ENCODE measurements around the gene TCF7L1.

Gene TCF7L1

DNA sequence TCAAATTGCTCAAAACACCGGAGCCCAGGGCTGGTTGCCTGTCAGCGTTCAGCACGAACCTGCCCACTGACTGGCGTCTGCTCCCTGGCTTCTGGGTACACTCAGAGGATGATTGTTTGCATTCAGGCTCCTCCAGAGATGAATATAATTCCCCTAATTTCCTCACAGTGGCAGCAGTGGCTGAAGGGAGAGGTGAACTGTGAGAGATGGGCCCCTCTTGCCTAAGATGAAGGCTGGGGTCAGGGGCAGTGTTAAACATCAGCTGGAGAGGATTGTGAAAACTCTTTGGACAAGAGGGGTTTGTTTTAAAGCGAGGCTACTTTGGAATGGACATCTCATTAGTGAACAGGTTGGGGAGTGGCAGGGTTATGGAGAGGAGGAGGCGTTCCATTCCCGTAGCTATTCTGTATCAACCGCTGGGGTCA, 31.0 kb downstream of the TCF7L1 start:
- no peak for DNase-seq

DNA sequence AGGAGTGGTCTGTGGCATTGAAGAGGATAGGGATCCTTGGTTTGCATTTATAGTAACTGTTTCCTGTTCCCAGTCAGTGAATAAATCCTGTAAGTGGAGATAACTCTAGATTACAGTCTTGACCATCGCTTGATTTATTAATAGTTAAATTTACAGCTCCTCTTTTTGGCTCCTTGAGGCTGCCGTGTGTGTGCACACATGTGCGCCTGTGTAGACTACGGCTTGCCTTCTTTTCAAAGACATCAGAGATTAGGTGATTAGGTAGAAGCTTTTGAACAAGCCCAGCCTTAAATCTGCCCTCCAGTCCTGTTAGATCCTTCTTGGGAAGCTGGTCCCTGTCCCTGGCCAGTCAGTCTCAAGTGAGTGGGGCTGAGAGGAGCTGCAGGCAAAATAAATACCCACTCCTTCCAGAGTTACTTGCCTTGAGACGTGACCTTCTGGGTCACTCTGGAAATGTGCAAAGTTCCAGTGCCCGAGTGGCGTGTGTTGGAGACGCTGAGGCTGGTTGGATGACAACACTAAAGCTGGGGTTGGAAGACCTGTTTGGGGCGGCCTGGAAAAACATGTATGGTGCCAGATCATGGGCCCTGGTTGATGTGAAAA, 32.0 kb downstream of the TCF7L1 start:
- DNase-seq: no peak

DNA sequence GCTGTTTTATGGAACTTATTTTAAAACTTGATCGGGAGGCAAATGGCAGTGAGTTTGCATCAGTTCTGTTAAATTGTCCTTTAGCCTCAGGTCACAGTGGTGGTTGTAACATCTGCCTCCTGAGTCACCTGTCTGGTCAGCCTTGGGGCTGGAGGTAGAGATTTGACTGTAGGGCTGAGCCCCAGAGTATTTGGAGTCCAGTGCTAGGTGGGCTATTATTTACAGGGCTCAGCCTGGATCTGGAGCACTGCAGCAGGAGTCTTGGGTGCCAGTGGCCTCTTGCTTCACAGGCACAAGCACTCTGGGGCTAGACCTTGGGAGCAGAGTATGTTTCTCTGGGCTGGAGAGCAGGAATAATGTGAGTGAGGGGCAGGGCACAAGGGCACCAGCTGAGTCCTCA, 32.8 kb downstream of the TCF7L1 start:
- no peak for DNase-seq

DNA sequence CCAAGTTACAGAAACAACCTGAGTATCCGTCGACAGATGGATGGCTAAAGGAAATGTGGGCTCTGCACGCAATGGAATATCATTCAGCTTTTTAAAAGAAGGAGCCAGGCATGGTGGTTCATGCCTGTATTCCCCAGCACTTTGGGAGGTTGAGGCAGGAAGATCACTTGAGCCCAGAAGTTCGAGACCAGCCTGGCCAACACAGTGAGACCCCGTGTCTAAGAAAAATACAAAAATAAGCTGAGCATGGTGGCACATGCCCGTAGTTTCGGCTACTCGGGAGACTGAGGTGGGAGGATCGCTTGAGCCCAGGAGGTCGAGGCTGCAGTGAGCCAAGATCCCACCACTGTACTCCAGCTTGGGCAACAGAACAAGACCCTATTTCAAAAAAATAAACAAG, 34.3 kb downstream of the TCF7L1 start:
- no peak for DNase-seq

DNA sequence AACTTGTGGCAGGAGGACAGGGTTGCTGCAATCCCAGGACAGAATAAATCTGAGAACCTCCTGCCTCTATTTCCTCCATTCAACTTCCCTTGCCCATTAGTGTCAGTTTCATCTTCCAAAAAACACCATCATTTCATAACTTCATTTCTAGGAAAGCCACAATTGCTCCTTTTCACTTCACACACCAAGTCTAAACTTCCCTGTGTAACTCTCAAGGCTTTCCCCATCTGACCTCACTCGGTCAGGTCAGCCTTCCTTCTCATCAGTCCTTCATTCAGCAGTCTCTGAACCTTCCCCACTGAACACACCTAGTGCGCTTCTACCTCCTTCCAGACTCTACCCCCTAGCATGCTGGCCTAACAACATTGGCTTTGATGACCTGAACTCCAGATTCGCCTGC, 35.8 kb downstream of the TCF7L1 start:
- no peak for DNase-seq

DNA sequence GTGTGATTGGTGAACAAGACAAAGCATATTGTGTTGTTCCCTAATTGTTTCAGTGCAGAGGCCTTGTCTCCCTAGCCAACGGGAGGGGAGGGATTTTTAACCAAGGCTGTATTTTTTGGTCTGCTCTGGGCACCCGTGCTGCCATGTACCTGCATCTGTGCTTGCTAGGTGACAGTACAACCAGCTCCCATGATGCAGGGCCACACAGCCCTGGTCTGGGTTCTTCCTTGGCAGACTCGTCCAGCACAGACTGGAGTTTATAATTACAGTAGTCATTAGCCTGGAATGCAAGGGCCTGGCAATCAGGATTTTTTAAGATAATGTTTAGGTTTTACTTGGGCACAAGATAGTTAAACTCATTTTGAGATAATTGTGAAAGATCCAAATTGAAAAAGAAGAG, 36.4 kb downstream of the TCF7L1 start:
- DNase-seq: no peak

DNA sequence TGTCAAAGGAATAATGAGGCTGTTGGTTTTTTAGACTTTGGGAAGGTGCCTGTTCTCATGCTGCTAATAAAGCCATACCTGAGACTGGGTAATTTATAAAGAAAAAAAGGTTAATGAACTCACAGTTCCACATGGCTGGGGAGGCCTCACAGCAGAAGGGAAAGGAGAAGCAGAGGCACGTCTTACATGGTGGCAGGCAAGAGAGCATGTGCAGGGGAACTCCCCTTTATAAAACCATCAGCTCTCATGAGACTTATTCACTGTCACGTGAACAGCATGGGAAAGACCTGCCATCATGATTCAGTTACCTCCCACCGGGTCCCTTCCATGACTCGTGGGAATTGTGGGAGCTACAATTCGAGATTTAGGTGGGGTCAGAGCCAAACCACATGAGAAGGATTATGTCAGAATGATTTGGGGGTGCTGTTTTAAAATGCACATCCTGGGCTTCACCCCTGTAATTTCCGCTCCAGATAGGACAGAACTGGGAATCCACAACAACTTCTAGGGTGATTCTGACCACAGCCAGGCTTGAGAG, 37.8 kb downstream of the TCF7L1 start:
- DNase-seq: no peak

DNA sequence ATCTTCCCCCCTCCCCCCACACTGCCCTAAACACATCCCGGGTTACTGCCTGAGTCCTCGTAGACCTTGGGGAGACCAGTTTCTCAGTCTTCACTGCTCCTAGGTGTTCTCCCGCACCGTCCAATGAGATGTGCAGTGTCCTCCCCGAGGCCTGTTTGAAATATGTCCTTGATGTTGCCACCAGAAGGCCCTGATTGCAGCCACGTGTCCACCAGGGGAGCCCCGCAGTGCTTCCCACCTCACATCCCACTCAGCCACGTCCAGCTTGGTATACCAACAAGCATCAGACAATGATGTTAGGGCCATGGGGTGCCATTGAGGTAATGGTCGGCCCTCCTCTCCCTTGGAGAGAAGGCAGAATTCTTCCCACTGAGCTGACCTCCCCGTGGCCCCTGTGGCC, 38.7 kb downstream of the TCF7L1 start:
- DNase-seq: no peak

DNA sequence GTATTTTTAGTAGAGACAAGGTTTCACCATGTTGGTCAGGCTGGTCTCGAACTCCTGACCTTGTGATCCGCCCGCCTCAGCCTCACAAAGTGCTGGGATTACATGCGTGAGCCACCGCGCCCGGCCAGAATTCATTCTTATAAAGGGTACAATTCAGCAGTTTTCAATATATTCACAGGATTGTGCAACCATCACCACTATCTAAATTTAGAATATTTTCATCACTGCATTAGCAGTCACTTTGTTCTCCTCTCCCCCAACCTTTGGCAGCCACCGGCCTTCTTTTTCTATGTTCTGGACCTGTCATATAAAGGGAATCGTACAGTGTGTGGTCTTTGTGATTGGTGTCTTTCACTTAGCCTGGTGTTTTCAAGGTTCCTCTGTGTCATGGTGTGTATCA, 40.7 kb downstream of the TCF7L1 start:
- DNase-seq: no peak

DNA sequence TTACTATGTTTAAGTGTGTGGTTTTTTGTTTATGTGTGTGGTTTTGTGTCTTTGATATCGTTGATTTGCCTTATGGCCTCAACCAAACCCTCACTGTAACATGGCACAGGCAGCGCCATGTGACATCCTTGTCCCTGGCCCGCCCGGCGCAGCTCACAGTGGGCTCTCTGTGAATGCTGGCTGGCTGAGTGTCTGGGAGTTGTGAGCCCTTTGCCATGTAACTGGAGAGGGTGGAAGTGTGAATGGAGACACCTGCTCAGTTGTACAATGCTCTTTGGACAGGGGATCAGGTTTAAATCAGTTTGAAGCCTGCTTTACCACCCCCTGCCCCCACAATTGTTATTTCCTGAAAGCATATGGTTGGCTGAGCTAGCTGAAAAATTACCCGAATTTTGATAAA, 41.8 kb downstream of the TCF7L1 start:
- DNase-seq: no peak

DNA sequence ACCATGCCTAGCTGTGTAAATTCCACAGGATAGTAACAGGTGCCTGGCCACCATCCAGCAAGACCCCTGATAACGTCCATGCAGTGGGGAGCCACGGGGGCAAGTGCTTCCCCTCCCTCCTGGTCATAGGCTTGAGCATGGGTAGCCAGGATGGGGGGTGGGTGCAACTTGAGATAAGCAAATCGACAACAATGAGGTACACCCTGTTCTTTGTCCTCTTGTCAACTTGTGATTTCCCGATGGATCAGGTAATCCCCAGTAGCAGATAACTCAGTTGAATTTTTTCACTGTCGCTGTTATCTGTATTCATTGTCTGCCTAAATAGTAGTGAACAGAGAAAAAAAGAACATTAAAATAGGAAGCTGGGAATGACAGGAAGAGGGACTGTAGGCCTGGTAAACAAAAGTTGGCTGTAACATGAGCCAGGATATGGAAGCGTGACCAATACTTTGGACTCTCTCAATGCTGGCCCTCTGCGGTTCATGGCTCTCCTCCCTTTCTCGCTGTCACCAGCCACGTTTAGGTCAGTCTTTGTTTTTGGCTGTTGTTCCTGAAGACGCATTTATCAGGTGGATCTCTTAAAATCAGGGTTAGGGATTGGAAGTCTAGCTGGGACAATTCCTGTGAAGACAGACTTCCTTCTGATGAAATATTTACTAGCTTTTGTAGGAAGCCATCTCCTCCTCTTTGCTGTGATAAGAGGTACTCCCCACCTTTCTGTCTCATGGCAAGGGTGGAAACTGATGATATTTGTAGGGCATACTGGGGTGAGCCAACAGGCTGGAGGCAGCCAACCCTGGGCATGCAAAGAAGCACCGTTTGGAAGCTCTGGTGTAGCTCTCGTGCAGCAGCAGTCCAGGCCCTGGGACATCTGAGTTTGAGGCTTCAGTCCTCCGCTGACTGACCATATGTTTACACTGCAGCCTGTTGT, 42.4 kb downstream of the TCF7L1 start:
- no peak for DNase-seq

DNA sequence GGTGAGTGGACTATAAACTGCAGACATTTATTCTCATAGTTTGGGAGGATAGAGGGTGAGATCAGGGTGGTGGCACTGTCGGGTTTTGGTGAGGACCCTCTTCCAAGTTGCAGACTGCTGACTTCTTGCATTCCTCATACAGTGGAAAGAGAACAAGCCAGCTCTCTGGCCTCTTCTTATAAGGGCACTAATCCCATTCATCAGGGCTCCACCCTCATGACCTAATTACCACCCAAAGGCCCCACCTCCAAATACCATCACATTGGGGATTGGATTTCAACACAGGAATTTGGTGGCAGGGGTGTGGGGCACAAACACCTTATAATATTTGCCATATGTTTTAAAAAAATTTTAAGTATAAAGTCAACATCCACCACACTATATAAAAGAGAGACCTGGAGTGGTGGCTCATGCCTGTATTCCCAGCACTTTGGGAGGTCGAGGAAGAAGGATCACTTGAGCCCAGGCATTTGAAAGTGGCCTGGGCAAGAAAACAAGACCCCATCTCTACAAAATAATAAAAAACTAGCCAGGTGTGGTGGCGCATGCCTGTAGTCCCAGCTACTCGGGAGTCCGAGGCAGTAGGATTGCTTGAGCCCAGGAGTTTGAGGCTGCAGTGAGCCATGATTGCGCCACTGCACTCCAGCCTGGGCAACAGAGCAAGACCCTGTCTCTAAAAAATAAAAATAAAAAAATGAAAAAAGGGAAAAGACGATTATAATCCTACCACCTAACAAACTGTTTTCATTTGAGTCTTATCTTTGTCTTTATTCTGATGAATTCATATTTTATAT, 44.0 kb downstream of the TCF7L1 start:
- DNase-seq: no peak

DNA sequence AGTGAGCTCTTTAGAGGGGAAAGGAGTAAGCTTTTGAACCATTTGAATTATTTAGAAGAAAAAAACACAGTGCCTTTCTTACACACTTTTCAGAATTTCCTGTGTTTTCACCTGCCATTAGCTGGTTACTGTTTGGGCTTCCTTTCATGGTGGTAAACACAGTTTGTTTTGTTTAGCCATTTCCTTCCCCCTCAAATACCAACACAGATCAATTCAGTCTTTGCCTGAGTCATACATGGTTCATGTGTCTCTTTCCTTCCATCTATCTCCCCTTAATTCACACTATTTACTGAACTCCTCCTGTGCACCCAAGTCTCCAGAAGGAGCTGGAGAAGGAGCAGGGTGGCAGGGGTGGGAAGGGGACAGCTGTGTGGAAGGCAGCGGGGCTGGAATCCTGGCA, 45.0 kb downstream of the TCF7L1 start:
- DNase-seq: no peak

DNA sequence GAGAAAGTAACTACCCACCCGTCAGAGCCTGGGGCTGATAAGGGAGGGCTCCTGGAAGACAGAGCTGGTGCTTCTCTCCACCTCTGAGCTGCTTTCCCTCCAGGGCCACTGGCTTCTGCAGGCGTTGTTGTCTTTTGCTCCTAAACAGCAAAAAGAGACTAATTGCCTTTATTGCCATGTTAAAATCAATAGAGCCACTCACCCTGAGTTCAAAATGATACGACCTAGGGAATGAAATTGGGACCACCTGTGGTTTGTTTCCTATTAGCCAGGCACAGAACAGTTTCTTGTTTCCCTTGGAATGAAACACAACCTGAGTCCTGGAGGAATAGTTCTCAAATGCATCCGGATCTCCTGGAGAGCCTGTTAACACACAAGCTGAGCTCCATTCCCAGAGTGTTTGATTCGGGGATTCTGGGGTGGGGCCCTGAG, 45.8 kb downstream of the TCF7L1 start:
- DNase-seq: no peak

DNA sequence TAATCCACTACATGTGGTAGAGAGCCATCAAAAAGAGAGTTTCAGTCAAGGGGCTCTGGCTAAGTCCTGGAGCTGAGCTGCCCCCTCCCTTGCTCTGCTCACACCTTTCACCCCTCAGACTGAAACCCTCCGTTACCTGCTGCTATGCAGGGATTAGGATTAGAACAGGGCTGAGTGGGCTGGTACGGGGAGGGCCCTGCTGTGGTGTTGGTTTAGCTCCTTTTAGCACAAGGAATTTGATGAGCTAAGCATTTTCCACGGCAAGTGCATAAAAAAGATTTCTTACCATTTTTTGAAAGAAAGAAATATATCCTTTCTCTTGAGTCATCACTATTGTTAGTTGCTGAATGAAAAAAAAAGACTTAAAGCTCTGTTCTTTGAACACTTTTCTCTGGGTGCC, 46.3 kb downstream of the TCF7L1 start:
- no peak for DNase-seq

DNA sequence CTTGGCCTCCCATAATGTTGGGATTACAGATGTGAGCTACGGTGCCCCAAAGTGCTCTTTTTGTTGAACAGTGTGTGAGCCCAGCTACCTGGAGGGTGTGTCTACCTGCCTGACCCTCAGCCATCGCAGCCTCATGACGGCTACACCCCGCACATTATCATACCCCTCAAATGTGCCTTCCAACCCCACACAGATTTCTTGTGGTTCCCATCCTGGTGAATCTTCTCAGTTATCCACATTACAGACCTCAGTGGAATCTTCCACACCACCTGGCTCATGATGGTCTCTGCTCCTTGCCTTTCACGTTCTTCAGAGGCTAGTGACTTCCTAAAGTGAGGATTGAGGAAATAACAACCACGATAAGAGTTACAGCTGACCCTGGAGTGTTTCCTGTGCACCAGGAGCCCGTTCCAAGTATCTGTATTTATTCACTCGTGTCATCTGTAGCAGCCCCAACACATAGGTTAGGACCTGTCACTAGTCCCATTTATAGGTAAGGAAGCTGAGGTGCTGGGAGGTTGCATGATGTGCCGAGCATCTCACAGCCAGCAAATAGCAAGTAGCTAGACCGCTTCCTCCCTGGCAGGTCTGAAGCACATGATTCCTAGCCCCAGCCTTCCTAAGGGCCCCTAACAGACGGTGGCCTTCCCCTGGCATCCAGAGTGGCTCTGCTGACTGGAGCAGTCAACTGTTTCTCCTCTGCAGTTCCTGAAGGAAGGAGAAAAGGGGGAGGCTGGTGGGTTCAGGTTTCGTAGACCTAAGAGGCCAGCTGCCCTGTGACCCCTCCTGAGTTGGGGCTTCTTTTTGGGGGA, 47.3 kb downstream of the TCF7L1 start:
- no peak for DNase-seq

DNA sequence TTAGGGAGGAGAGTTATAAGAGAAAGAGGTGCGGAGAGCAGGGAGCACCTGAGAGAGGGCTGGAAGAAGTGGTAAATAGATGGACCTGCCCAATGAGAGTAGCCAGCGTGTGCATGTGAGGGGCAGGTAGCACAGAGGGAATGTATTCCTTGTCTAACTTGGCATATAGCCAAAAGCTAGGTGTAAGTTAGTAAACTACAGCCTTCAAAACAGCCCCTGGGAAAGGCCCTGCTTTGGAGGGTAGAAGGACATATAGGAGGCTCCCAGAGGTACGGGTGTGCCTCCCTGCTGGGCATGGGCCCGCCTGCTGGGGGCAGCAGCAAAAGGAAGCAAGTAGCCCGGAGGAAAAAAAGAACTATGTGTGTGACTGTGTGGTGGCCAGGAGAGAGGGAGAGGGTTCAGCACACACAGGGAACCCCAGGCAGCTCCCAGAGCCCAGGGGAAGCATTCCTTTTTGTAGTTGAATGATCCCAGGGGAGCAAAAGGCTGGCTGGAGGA, 48.0 kb downstream of the TCF7L1 start:
- DNase-seq: no peak

DNA sequence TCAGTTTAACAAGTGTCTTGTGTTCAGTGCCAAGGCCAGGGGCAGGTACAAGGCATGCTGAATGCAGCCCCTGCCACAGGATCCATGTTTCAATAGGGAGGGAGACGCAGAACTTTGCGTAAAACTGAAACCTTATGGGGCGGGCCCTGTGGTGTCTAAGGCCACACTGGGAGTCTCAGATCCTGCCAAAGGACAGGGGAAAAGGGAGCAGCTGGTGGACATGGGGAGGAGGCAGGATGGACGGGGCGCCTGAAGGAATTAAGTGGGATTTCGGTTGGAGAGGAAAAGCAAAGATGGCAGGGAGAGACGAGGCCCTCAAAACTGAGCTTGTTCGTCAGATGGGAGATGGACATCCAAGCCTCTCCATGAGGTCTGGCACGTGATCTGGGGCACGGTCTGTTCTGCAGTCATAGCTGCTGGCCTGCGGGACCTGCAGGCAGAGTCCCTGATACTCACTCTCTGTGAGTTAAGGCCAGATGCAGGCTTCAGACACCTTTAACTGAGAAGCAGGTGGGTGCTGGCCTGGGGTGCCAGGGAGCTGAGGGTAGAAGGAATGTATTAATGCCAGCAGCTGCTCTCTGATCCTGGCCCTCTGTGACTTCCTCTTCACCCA, 48.8 kb downstream of the TCF7L1 start:
- DNase-seq: no peak

DNA sequence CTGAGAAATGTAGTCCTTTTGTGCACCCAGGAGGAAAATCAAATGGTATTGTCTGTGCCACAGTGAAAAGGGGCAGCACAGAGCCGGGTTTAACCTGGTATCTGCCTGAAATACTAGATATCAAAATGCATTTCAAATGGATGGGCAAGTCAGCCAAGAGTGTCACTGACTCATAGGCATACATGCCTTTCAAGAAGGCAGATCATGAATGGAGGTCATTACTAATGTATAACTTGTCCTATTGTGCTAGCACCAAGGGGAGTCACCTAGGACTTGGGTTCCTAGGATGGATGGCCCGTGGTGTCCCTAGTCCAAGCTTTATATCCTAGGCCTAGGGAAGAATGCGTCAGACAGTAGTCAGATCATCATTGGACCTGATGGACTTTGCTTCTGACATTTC, 49.9 kb downstream of the TCF7L1 start:
- DNase-seq: no peak

DNA sequence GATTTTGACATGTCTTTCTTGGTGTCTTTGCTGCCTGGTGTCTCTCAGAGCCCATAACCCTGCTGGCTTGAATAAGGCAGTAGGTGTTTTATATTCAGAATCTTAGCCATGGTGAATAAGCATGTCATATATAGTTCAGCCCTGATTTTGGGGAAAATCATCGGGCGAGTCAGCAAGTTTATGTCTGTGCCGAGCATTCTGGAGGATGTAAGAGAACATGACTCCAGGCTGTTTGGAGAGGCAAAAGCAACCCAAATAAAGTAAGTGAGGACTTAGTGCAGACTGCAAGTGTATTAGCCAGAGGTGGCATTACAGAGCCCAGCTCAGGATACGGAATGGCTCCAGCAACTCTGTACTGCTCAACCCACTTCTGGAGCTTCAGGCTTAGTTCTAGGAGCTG, 50.3 kb downstream of the TCF7L1 start:
- DNase-seq: no peak

DNA sequence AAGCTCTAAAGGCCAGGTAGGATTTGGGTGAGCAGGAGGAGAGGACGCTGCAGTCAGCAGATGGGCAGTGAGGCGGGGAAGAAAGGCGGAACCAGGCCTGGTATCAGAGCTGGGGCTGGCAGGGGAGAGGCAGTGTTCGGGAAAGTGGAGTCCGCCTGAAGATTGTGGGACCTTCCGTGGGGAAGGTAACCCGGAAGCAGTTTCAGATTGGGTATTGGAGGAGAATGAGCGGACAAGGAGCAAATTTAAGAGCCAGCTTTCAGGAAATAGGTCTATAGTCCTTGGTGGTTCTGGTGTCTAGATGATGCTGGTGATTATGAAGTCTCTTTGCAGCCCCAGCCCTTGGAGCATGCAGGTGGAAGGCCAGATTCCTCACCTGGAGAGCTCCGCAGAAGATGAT, 51.0 kb downstream of the TCF7L1 start:
- no peak for DNase-seq

DNA sequence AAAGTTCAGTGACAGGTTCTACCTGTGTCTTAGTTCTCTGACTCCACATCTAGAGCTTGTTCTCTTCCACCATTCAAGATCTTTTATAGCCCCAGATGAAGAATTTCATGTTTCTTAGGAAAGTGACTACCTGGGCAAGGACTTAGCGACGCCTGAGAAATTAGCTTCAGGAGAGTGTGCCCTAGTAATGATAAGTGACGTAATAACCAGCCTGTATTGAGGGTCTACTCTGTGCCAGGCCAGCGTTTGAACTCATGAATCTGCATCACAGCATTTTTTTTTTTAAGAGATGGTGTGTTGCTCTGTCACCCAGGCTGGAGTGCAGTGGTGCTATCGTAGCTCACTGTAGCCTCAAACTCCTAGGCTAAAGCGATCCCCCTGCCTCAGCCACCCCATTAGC, 51.8 kb downstream of the TCF7L1 start:
- DNase-seq: no peak
